Activated naive CD4-positive, alpha-beta T cell treated with anti-CD3 and anti-CD28 coated beads for 36 hours (primary cell): Measurements from ENCODE around the gene DGKD. TPM values are rescaled to one million over a fixed set of nuclear protein-coding genes. Genes with fewer than 3 reads are reported as not detected.

Experiments used
- total RNA-seq, 2 experiments: library from RNA; stranded (reverse); gene quantifications; one replicate each; pipeline ENCODE4 v1.2.3, GENCODE V29; 2021

The DGKD gene
- total RNA-seq, 2 experiments from 2014 or later, result 68.9 to 72.3 TPM

Other genes starting within 250 kb of the DGKD start
- 10 to 100 TPM; 21.2 to 24.2 TPM for gene ATG16L1, start 102.8 kb upstream of the DGKD start, total RNA-seq
- under 1 TPM in 1 of 2 experiments, not detected in 1; 0.19 TPM for gene SAG, start 46.7 kb upstream of the DGKD start, total RNA-seq
- 10 to 100 TPM; 15.3 to 17.5 TPM for gene USP40, start 212.3 kb downstream of the DGKD start, total RNA-seq